ENCODE measurements around the gene PRKCI.

DNA sequence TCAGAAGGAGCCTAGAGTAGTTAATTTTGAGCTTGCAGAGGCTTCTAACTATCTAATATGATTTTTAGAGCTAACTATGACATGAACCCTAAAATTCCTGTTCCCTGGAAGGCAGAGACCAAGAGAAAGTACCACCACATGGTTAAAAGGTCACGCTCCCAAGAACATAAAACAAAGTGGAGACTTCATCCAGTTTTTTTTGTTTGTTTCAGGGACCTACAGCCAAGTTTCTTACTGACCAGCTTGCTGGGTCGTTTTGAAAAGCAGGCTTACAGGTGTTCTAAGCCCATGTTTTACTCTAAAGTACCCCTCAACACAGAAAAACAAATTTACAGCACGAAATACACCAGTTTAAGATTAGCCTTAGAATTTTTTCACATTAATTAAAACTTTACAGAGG is 95.7 kb downstream of the PRKCI start:
- TF ChIP-seq POLR2AphosphoS5 (IDR thresholded peaks at IDR 0.05) = no peak
- TF ChIP-seq, protein P1, sequence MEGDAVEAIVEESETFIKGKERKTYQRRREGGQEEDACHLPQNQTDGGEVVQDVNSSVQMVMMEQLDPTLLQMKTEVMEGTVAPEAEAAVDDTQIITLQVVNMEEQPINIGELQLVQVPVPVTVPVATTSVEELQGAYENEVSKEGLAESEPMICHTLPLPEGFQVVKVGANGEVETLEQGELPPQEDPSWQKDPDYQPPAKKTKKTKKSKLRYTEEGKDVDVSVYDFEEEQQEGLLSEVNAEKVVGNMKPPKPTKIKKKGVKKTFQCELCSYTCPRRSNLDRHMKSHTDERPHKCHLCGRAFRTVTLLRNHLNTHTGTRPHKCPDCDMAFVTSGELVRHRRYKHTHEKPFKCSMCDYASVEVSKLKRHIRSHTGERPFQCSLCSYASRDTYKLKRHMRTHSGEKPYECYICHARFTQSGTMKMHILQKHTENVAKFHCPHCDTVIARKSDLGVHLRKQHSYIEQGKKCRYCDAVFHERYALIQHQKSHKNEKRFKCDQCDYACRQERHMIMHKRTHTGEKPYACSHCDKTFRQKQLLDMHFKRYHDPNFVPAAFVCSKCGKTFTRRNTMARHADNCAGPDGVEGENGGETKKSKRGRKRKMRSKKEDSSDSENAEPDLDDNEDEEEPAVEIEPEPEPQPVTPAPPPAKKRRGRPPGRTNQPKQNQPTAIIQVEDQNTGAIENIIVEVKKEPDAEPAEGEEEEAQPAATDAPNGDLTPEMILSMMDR (IDR thresholded peaks at IDR 0.05) = no peak
- TF ChIP-seq EP300 (IDR thresholded peaks at IDR 0.05) = no peak

All from suprapubic skin (tissue), 4 donors.